Smooth muscle cell (in vitro differentiated cells): ENCODE data around the gene TMPO. TPM values are rescaled to one million over a fixed set of nuclear protein-coding genes. Genes with fewer than 3 reads are reported as not detected.
"Not testable (repeated sequence)": the region's sequence is repeated elsewhere in the genome, so short reads cannot be mapped to it uniquely, and the experiment has no call there.

Experiments used
- DNase-seq: peaks from one replicate; lab custom pipeline; 2025; ENCODE audit not compliant: unreplicated experiment; lab: John Stamatoyannopoulos, UW
- H2AFZ ChIP-seq: fragments of 200-600 bp; sonication (generic); 2 replicates; pipeline ENCODE4 v1.6.0; 2016; ENCODE audit warnings: antibody characterized with exemption, low read depth, mild to moderate bottlenecking
- H3F3A ChIP-seq: fragments of 200-600 bp; sonication (generic); 2 replicates; pipeline ENCODE4 v1.6.0; 2017; ENCODE audit warnings: antibody characterized with exemption, low read depth
- H3K27ac ChIP-seq: fragments of 200-600 bp; sonication (generic); 2 replicates; pipeline ENCODE4 v1.5.1; 2016; ENCODE audit warnings: low read depth, mild to moderate bottlenecking
- H3K27me3 ChIP-seq: fragments of 200-600 bp; sonication (generic); 2 replicates; pipeline ENCODE4 v1.6.1; 2016; ENCODE audit warnings: low read depth, mild to moderate bottlenecking
- H3K36me3 ChIP-seq: fragments of 200-600 bp; sonication (generic); 2 replicates; pipeline ENCODE4 v1.5.1; 2016; ENCODE audit warnings: low read depth
- H3K4me1 ChIP-seq: fragments of 200-600 bp; sonication (generic); 2 replicates; pipeline ENCODE4 v1.5.1; 2016; ENCODE audit warnings: low read depth
- H3K4me2 ChIP-seq: fragments of 200-600 bp; sonication (generic); 2 replicates; pipeline ENCODE4 v1.6.0; 2016; ENCODE audit warnings: mild to moderate bottlenecking
- H3K4me3 ChIP-seq: fragments of 200-600 bp; sonication (generic); 2 replicates; pipeline ENCODE4 v1.5.1; 2016; ENCODE audit warnings: mild to moderate bottlenecking
- H3K79me2 ChIP-seq: fragments of 200-600 bp; sonication (generic); 2 replicates; pipeline ENCODE4 v1.6.0; 2016; ENCODE audit warnings: low read depth, mild to moderate bottlenecking
- H3K9ac ChIP-seq: fragments of 200-600 bp; sonication (generic); 2 replicates; pipeline ENCODE4 v1.6.0; 2016; ENCODE audit warnings: low read depth
- H3K9me3 ChIP-seq: fragments of 200-600 bp; sonication (generic); replicated peaks from 2 replicates; pipeline ENCODE4 v1.5.1; 2016; ENCODE audit warnings: low read depth
- H4K20me1 ChIP-seq: fragments of 200-600 bp; sonication (generic); 2 replicates; pipeline ENCODE4 v1.6.0; 2016; ENCODE audit warnings: low read depth
- WGBS: methylation state at CpG from one replicate; pipeline ENCODE4 v1.1.7; 2016; ENCODE audit warnings: low lambda C conversion rate; 5-methylcytosine and 5-hydroxymethylcytosine counted together
- polyA plus RNA-seq: library from polyadenylated mRNA; unstranded; fragments of >200 nt; fragmentation: Nextera tagmentation; extraction: Ambion mirVana; gene quantifications from 2 replicates; pipeline ENCODE4 v1.2.1, GENCODE V29; 2016
- total RNA-seq: library from RNA; depleted of rRNA; stranded (reverse); fragments of >200 nt; gene quantifications from 2 replicates; pipeline ENCODE4 v1.2.3, GENCODE V29; 2014
- TF ChIP-seq, protein P1 (sequence below): fragments of 200-600 bp; sonication (generic); IDR thresholded peaks from 2 replicates; pipeline ENCODE4 v1.5.1; 2017; ENCODE audit warnings: borderline replicate concordance, mild to moderate bottlenecking, antibody characterized with exemption; ENCODE audit not compliant: insufficient read depth, poor library complexity, severe bottlenecking

Gene TMPO
- total and polyA plus RNA-seq, 2 experiments from 2014 or later: 22.6 to 60.2 TPM

DNA sequence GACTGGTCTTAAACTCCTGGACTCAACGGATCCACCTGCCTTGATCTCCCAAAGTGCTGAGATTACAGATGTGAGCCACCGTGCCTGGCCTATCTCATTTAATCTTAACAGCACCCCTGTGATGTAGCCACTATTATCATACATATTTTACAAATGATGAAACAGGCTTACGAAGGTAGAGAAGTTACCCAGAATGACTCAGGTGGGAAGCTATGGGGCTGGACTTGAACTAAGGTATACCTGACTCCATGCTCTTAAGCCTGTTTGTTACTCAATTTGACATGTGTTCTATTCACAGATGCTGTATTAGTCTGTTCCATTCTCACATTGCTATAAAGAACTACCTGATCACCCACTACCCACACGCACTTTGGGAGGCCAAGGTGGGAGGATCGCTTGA, 36.8 kb upstream of the TMPO start:
- H3K9me3 ChIP-seq: no peaks in the 10 kb centered on the region
- H3K4me3 ChIP-seq: no peak overlapping the region
- H3K4me2 ChIP-seq: no peak overlapping the region
- H4K20me1 ChIP-seq: no peaks in the 10 kb centered on the region
- no peak overlapping the region for H2AFZ ChIP-seq
- no peak for DNase-seq
- no peak overlapping the region for H3K9ac ChIP-seq
- H3K79me2 ChIP-seq: no peaks in the 10 kb centered on the region
- H3K4me1 ChIP-seq: no peaks in the 10 kb centered on the region
- WGBS: 87% methylated on average over 5 of the region's 5 CpGs
- H3K36me3 ChIP-seq: no peaks in the 10 kb centered on the region
- no peak overlapping the region for H3K27ac ChIP-seq
- TF ChIP-seq, protein P1, sequence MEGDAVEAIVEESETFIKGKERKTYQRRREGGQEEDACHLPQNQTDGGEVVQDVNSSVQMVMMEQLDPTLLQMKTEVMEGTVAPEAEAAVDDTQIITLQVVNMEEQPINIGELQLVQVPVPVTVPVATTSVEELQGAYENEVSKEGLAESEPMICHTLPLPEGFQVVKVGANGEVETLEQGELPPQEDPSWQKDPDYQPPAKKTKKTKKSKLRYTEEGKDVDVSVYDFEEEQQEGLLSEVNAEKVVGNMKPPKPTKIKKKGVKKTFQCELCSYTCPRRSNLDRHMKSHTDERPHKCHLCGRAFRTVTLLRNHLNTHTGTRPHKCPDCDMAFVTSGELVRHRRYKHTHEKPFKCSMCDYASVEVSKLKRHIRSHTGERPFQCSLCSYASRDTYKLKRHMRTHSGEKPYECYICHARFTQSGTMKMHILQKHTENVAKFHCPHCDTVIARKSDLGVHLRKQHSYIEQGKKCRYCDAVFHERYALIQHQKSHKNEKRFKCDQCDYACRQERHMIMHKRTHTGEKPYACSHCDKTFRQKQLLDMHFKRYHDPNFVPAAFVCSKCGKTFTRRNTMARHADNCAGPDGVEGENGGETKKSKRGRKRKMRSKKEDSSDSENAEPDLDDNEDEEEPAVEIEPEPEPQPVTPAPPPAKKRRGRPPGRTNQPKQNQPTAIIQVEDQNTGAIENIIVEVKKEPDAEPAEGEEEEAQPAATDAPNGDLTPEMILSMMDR: no peak
- peaks cover 11% of the 10 kb centered on the region for H3F3A ChIP-seq
- no peaks in the 10 kb centered on the region for H3K27me3 ChIP-seq

DNA sequence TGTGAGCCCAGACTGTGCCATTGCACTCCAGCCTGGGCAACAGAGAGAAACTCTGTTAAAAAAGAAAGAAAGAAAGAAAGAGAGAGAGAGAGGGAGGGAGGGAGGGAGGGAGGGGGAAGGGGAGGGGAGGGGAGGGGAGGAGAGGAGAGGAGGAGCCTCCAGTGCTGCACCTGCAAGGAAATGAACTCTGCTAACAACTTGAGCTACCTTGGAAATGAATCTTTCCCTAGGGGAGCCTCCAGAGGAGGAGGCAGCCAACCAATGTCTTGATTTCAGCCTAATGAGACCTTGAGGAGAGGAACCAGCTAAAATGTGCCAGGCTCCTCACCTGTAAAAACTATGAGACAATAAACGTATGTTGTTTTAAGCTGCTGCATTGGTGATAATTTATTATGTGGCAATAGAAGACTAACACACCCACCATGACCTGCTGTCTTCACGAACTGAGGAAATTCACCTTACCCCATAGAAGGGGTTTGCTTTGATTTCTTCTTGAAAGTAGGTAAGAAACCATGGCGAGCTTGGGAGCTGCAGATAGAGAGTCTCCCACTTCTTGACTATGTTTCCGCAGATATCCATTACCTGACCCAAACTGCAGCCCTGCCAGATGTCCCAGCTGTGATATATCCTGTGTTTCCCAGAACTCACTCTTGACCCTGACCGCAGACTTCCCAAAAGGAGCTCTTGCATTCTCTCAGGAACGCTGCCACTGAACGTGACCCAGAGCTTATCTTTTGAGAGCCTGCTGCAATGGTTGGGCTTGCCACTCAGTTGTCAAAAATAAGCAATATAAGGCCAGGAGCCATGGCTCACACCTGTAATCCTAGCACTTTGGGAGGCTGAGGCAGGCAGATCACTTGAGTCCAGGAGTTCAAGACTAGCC, 31.5 kb upstream of the TMPO start:
- Histone ChIP-seq H3K27ac (no peak overlapping the region), H3K27me3 (no peaks in the 10 kb centered on the region), H3K4me2 (no peak overlapping the region), H3K9me3 (no peaks in the 10 kb centered on the region), H2AFZ (no peak overlapping the region), H4K20me1 (no peaks in the 10 kb centered on the region), H3K4me1 (no peaks in the 10 kb centered on the region), H3K79me2 (no peaks in the 10 kb centered on the region), H3K4me3 (no peak overlapping the region), H3K36me3 (no peaks in the 10 kb centered on the region), H3F3A (peaks cover 8% of the 10 kb centered on the region), H3K9ac (no peak overlapping the region)
- TF ChIP-seq, protein P1: no peak
- 83% methylated on average over 7 of the region's 7 CpGs for WGBS
- DNase-seq: no peak

DNA sequence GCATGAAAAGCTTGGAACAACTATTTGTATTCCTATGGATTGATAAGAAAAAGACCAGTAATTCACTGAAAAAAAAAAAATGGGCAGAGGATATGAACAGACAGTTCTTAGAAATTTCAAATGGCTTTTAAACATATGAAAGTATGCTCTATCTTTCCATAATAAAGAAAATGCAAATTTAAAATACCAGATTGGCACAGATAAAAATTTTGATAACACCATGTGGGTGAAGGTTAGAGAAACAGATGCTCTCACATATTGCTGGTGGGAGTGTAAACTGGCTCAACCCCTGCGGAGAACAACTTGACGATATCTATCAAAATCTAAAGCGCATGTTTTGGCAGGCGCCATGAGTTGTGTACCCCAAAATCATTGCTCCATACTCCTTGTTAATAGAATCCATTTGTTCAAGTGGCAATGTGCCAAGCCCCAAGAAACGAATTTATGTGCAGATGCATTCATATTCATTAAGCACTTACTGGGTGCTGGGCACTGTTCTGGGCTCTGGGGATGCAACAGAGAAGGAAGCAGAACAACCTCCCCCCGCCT, 29.5 kb upstream of the TMPO start:
- Histone ChIP-seq H3K9me3 (no peaks in the 10 kb centered on the region), H3K4me1 (peaks cover 7% of the 10 kb centered on the region), H2AFZ (no peak overlapping the region), H3K4me2 (no peak overlapping the region), H3F3A (peaks cover 5% of the 10 kb centered on the region), H4K20me1 (no peaks in the 10 kb centered on the region), H3K9ac (no peak overlapping the region), H3K27ac (no peak overlapping the region), H3K4me3 (no peak overlapping the region), H3K27me3 (no peaks in the 10 kb centered on the region), H3K79me2 (no peaks in the 10 kb centered on the region), H3K36me3 (no peaks in the 10 kb centered on the region)
- TF ChIP-seq, protein P1: no peak
- no peak for DNase-seq
- 94% methylated on average over 6 of the region's 6 CpGs for WGBS

DNA sequence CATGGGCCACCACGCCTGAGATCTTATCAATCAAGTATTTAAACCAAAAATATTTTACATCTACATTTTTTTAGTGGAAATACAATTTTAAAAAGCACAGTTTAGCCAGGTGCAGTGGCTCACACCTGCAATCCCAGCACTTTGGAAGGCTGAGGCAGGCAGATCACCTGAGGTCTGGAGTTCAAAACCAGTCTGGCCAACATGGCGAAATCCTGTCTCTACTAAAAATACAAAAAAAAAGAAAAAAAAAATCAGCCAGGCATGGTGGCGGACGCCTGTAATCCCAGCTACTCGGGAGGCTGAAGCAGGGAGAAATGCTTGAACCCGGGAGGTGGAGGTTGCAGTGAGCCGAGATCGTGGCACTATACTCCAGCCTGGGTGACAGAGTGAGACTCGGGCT, 27.0 kb upstream of the TMPO start:
- H4K20me1 ChIP-seq, H3K27me3 ChIP-seq, H3K9ac ChIP-seq, H3K4me2 ChIP-seq, H3K4me1 ChIP-seq, H3K4me3 ChIP-seq, H3K79me2 ChIP-seq, H3K27ac ChIP-seq, H3F3A ChIP-seq, H3K36me3 ChIP-seq, H2AFZ ChIP-seq, DNase-seq, H3K9me3 ChIP-seq: not testable (repeated sequence)
- WGBS: over 99% methylated on average over 9 of the region's 9 CpGs
